OCI-LY3 (cell line): ENCODE results near the gene HADHB.

Source experiments
- CTCF ChIP-seq: fragments of 200-600, 300-600 bp; sonication (generic); IDR thresholded peaks from 2 replicates; pipeline ENCODE4 v1.5.1; 2014; ENCODE audit warnings: antibody characterized with exemption, low read length, low read depth
- EZH2phosphoT487 ChIP-seq: fragments of 200-600 bp; shearing (Covaris generic); IDR thresholded peaks from 2 replicates; pipeline ENCODE4 v1.6.1; 2018; ENCODE audit warnings: antibody characterized with exemption, mixed run types, low read depth

- TF ChIP-seq CTCF (no peak), EZH2phosphoT487 (no peak)
Measured at GRCh38 chr2:26333293-26333692, 88.6 kb downstream of the HADHB start.
